Activated CD4-positive, alpha-beta memory T cell treated with anti-CD3 and anti-CD28 coated beads for 36 hours (primary cell): ENCODE results near the gene COL16A1. TPM values are rescaled to one million over a fixed set of nuclear protein-coding genes. Genes with fewer than 3 reads are reported as not detected.

Experiments used
- CTCF ChIA-PET: fragments of 350-600 bp; sonication (Branson Sonifier 250); formaldehyde crosslinking; loops from one replicate; lab custom pipeline; 2021; ENCODE audit warnings: antibody characterized with exemption, inconsistent platforms; lab: Charles Lee
- POLR2A ChIA-PET: fragments of 350-600 bp; sonication (Branson Sonifier 250); formaldehyde crosslinking; loops from one replicate; lab custom pipeline; 2021; ENCODE audit warnings: antibody characterized with exemption; lab: Charles Lee
- DNase-seq: peaks from one replicate; pipeline ENCODE4 v3.0.0-alpha.2; 2020
- H3K27ac Mint-ChIP-seq: one replicate; pipeline ENCODE4 v1.8.0; 2021; ENCODE audit warnings: mixed read lengths
- H3K27me3 Mint-ChIP-seq: one replicate; pipeline ENCODE4 v1.8.0; 2021; ENCODE audit warnings: mixed read lengths
- H3K36me3 Mint-ChIP-seq: one replicate; pipeline ENCODE4 v1.8.0; 2021; ENCODE audit warnings: mixed read lengths
- H3K4me1 Mint-ChIP-seq: one replicate; pipeline ENCODE4 v1.8.0; 2021; ENCODE audit warnings: low read depth, mixed read lengths
- H3K4me3 Mint-ChIP-seq: one replicate; pipeline ENCODE4 v1.8.0; 2021; ENCODE audit warnings: mild to moderate bottlenecking, mixed read lengths
- H3K9me3 Mint-ChIP-seq: one replicate; pipeline ENCODE4 v1.8.0; 2021; ENCODE audit warnings: mixed read lengths
- intact Hi-C: fragments of 100-400 bp; cut with micrococcal nuclease; formaldehyde crosslinking; loops from one replicate; pipeline ENCODE4 v1.15.1; 2023
- total RNA-seq, 2 experiments: library from RNA; stranded (reverse); gene quantifications; one replicate each; pipeline ENCODE4 v1.2.3, GENCODE V29; 2021

The COL16A1 gene
- total RNA-seq, 2 experiments from 2014 or later, result 0.12 to 0.45 TPM

- CTCF ChIA-PET, result interaction anchor here (1.1 to 1.3 kb wide), 2 partner anchors 8 to 9 kb away, joined by 3 to 5 read pairs; no protein-coding TSS in a partner anchor
- H3K27me3 Mint-ChIP-seq, result no peaks in the 10 kb centered on the region
- no peak overlapping the region for H3K27ac Mint-ChIP-seq
- peak; percentile 3 for DNase-seq
- intact Hi-C loops, result no loop called here
- POLR2A ChIA-PET, result no interaction called here
- H3K4me1 Mint-ChIP-seq, result no peaks in the 10 kb centered on the region
- no peaks in the 10 kb centered on the region for H3K9me3 Mint-ChIP-seq
- peaks cover 12% of the 10 kb centered on the region for H3K36me3 Mint-ChIP-seq
- H3K4me3 Mint-ChIP-seq, result no peak overlapping the region
Observed at GRCh38 chr1:31626223-31627207, 77.3 kb downstream of the COL16A1 start.

GRCh38 chr1:31625561-31626222, 78.1 kb downstream of the COL16A1 start:
- Mint-ChIP-seq H3K9me3 (no peaks in the 10 kb centered on the region), H3K27ac (no peak overlapping the region), H3K4me3 (no peak overlapping the region), H3K27me3 (no peaks in the 10 kb centered on the region), H3K36me3 (peaks cover 12% of the 10 kb centered on the region), H3K4me1 (no peaks in the 10 kb centered on the region)
- ChIA-PET POLR2A (no interaction called here), CTCF (interaction anchor here (1.3 kb wide), 1 partner anchor 8 kb away, joined by 3 read pairs; no protein-coding TSS in a partner anchor)
- intact Hi-C loops, result no loop called here
- peak; percentile 9 for DNase-seq

GRCh38 chr1:31624731-31625514, 78.9 kb downstream of the COL16A1 start:
- no peak for DNase-seq
- ChIA-PET CTCF (no interaction called here), POLR2A (no interaction called here)
- no peaks in the 10 kb centered on the region for H3K27me3 Mint-ChIP-seq
- intact Hi-C loops, result no loop called here
- H3K4me3 Mint-ChIP-seq, result no peak overlapping the region
- H3K9me3 Mint-ChIP-seq, result no peaks in the 10 kb centered on the region
- H3K27ac Mint-ChIP-seq, result no peak overlapping the region
- H3K36me3 Mint-ChIP-seq, result peaks cover 6% of the 10 kb centered on the region
- H3K4me1 Mint-ChIP-seq, result no peaks in the 10 kb centered on the region

- intact Hi-C loops, result no loop called here
- CTCF ChIA-PET, result no interaction called here
- Mint-ChIP-seq H3K27ac (no peak overlapping the region), H3K36me3 (peaks cover 6% of the 10 kb centered on the region), H3K4me3 (no peak overlapping the region), H3K4me1 (no peaks in the 10 kb centered on the region), H3K27me3 (peaks cover 3% of the 10 kb centered on the region), H3K9me3 (no peaks in the 10 kb centered on the region)
- peak; percentile 11 for DNase-seq
- POLR2A ChIA-PET, result no interaction called here
Observed at GRCh38 chr1:31624309-31624708, 79.5 kb downstream of the COL16A1 start.

GRCh38 chr1:31623365-31623764, 80.5 kb downstream of the COL16A1 start:
- POLR2A ChIA-PET, result no interaction called here
- DNase-seq, result peak; percentile 7
- CTCF ChIA-PET, result no interaction called here
- Mint-ChIP-seq H3K9me3 (no peaks in the 10 kb centered on the region), H3K4me1 (no peaks in the 10 kb centered on the region), H3K27ac (no peak overlapping the region), H3K36me3 (peaks cover 2% of the 10 kb centered on the region), H3K4me3 (no peak overlapping the region), H3K27me3 (peaks cover 8% of the 10 kb centered on the region)
- intact Hi-C loops, result no loop called here

- CTCF ChIA-PET, result interaction anchor here (1.0 kb wide), 1 partner anchor 8 kb away, joined by 3 read pairs; no protein-coding TSS in a partner anchor
- H3K4me3 Mint-ChIP-seq, result no peak overlapping the region
- intact Hi-C loops, result no loop called here
- POLR2A ChIA-PET, result no interaction called here
- peaks cover 11% of the 10 kb centered on the region for H3K27me3 Mint-ChIP-seq
- peaks cover 3% of the 10 kb centered on the region for H3K4me1 Mint-ChIP-seq
- peaks cover 2% of the 10 kb centered on the region for H3K36me3 Mint-ChIP-seq
- DNase-seq, result peak; percentile 6
- no peaks in the 10 kb centered on the region for H3K9me3 Mint-ChIP-seq
- no peak overlapping the region for H3K27ac Mint-ChIP-seq
Observed at GRCh38 chr1:31621847-31622730, 81.7 kb downstream of the COL16A1 start.

GRCh38 chr1:31621498-31621820, 82.4 kb downstream of the COL16A1 start:
- no peaks in the 10 kb centered on the region for H3K36me3 Mint-ChIP-seq
- intact Hi-C loops, result no loop called here
- ChIA-PET POLR2A (no interaction called here), CTCF (interaction anchor here (1.0 kb wide), 1 partner anchor 9 kb away, joined by 3 read pairs; no protein-coding TSS in a partner anchor)
- no peaks in the 10 kb centered on the region for H3K9me3 Mint-ChIP-seq
- no peak overlapping the region for H3K4me3 Mint-ChIP-seq
- no peak for DNase-seq
- H3K27me3 Mint-ChIP-seq, result peaks cover 17% of the 10 kb centered on the region
- no peak overlapping the region for H3K27ac Mint-ChIP-seq
- H3K4me1 Mint-ChIP-seq, result peaks cover 3% of the 10 kb centered on the region

GRCh38 chr1:31620631-31621497, 83.0 kb downstream of the COL16A1 start:
- Mint-ChIP-seq H3K9me3 (no peaks in the 10 kb centered on the region), H3K4me1 (peaks cover 3% of the 10 kb centered on the region), H3K27me3 (peaks cover 20% of the 10 kb centered on the region), H3K36me3 (no peaks in the 10 kb centered on the region), H3K27ac (no peak overlapping the region), H3K4me3 (no peak overlapping the region)
- DNase-seq, result no peak
- intact Hi-C loops, result no loop called here
- POLR2A ChIA-PET, result no interaction called here
- CTCF ChIA-PET, result interaction anchor here (0.6 to 1.0 kb wide), 3 partner anchors 10 to 185 kb away, joined by 3 read pairs; no protein-coding TSS in a partner anchor

GRCh38 chr1:31618916-31619846, 84.6 kb downstream of the COL16A1 start:
- H3K27me3 Mint-ChIP-seq, result peaks cover 24% of the 10 kb centered on the region
- intact Hi-C loops, result loop anchor here (1.0 kb wide), 1 partner anchor 55 kb away; no protein-coding TSS in a partner anchor
- H3K36me3 Mint-ChIP-seq, result no peaks in the 10 kb centered on the region
- no peak overlapping the region for H3K4me3 Mint-ChIP-seq
- POLR2A ChIA-PET, result no interaction called here
- CTCF ChIA-PET, result interaction anchor here (0.6 to 3.1 kb wide), 18 partner anchors 8 to 213 kb away, joined by 3 to 26 read pairs (median 4); no protein-coding TSS in a partner anchor
- H3K4me1 Mint-ChIP-seq, result peaks cover 3% of the 10 kb centered on the region
- DNase-seq, result no peak
- H3K27ac Mint-ChIP-seq, result no peak overlapping the region
- H3K9me3 Mint-ChIP-seq, result no peaks in the 10 kb centered on the region
